Mammary epithelial cell (primary cell): ENCODE data around the gene DLX1.

Experiments used
- CTCF ChIP-seq, 2 donors: IDR thresholded peaks in 1 of 2; conservative IDR thresholded peaks in 1 of 2; 2 replicates each; pipeline ENCODE4 v1.5.1; 2011 to 2012; ENCODE audit warnings: inconsistent platforms in 2 of 2, low read length in 2 of 2, mild to moderate bottlenecking in 2 of 2, control low read depth in 1 of 2, low read depth in 1 of 2; ENCODE audit not compliant: insufficient read depth in 1 of 2; ENCODE audit errors: extremely low read depth in 1 of 2
- EZH2 ChIP-seq: IDR thresholded peaks from 2 replicates; pipeline ENCODE4 v1.6.1; 2012; ENCODE audit warnings: low read length, inconsistent platforms, borderline replicate concordance

- TF ChIP-seq CTCF (conservative IDR thresholded peaks at IDR 0.05 in 1 of 2, IDR thresholded peaks at IDR 0.05 in 1 of 2; ENCODE audit: extremely low read depth in 1 of 2, insufficient read depth in 1 of 2, low read depth in 1 of 2, low read length in 2 of 2) = no peak
- TF ChIP-seq EZH2 = no peak
These were observed 24.9 kb downstream of the DLX1 start for GRCh38 chr2:172109988-172110811.
